Measurements from ENCODE around the gene PYGB.
"Not testable (repeated sequence)": the region's sequence is repeated elsewhere in the genome, so short reads cannot be mapped to it uniquely, and the experiment has no call there.

Gene PYGB

GRCh38 chr20:25249198-25249931 is 1.5 kb downstream of the PYGB start:
- no peak for DNase-seq

- no peak for DNase-seq
These were observed 2.6 kb downstream of the PYGB start for GRCh38 chr20:25250508-25250907.

GRCh38 chr20:25251019-25251418 is 3.1 kb downstream of the PYGB start:
- no peak for DNase-seq

- DNase-seq: no peak
These were observed 3.7 kb downstream of the PYGB start for GRCh38 chr20:25251558-25251957.

GRCh38 chr20:25252230-25252651 is 4.4 kb downstream of the PYGB start:
- no peak for DNase-seq

GRCh38 chr20:25252686-25253421 is 5.0 kb downstream of the PYGB start:
- no peak for DNase-seq

- DNase-seq: no peak
These were observed 5.9 kb downstream of the PYGB start for GRCh38 chr20:25253606-25254275.

- no peak for DNase-seq
These were observed 6.7 kb downstream of the PYGB start for GRCh38 chr20:25254571-25254970.

GRCh38 chr20:25254986-25255680 is 7.2 kb downstream of the PYGB start:
- no peak for DNase-seq

- DNase-seq: no peak
These were observed 8.5 kb downstream of the PYGB start for GRCh38 chr20:25256226-25256859.

- DNase-seq: no peak
These were observed 9.2 kb downstream of the PYGB start for GRCh38 chr20:25257130-25257529.

GRCh38 chr20:25257756-25258475 is 10.0 kb downstream of the PYGB start:
- DNase-seq: no peak

- DNase-seq: no peak
These were observed 10.6 kb downstream of the PYGB start for GRCh38 chr20:25258476-25258805.

GRCh38 chr20:25258828-25259227 is 10.9 kb downstream of the PYGB start:
- DNase-seq: no peak

- no peak for DNase-seq
These were observed 11.5 kb downstream of the PYGB start for GRCh38 chr20:25259358-25259757.

- DNase-seq: no peak
These were observed 11.9 kb downstream of the PYGB start for GRCh38 chr20:25259788-25260254.

GRCh38 chr20:25260770-25261437 is 13.0 kb downstream of the PYGB start:
- DNase-seq: not testable (repeated sequence)

- no peak for DNase-seq
These were observed 21.4 kb downstream of the PYGB start for GRCh38 chr20:25269057-25269832.

GRCh38 chr20:25269833-25270170 is 21.9 kb downstream of the PYGB start:
- DNase-seq: no peak

GRCh38 chr20:25270829-25271251 is 23.0 kb downstream of the PYGB start:
- no peak for DNase-seq
